Endodermal cell (in vitro differentiated cells): ENCODE results near the gene CCDC192. TPM values are rescaled to one million over a fixed set of nuclear protein-coding genes. Genes with fewer than 3 reads are reported as not detected.

Experiments
- DNase-seq: peaks from one replicate; pipeline ENCODE4 v3.0.0-alpha.2; 2017
- H3K27ac ChIP-seq: 2 replicates; pipeline ENCODE4 v1.5.1; 2013; ENCODE audit warnings: mild to moderate bottlenecking, low read depth, low read length, moderate library complexity
- H3K27me3 ChIP-seq: 2 replicates; pipeline ENCODE4 v1.6.1; 2013; ENCODE audit warnings: mild to moderate bottlenecking, low read length, moderate library complexity; ENCODE audit not compliant: insufficient read depth, control insufficient read depth, poor library complexity, severe bottlenecking
- H3K36me3 ChIP-seq: 2 replicates; pipeline ENCODE4 v1.7.0; 2013; ENCODE audit warnings: mild to moderate bottlenecking, low read length, moderate library complexity; ENCODE audit not compliant: control insufficient read depth, insufficient read depth
- H3K4me1 ChIP-seq: one replicate; pipeline ENCODE4 v1.7.0; 2013; ENCODE audit warnings: low read length; ENCODE audit not compliant: control insufficient read depth, insufficient read depth
- H3K4me3 ChIP-seq: 2 replicates; pipeline ENCODE4 v1.5.1; 2013; ENCODE audit warnings: mild to moderate bottlenecking, low read length, moderate library complexity
- H3K9ac ChIP-seq: 2 replicates; pipeline ENCODE4 v1.6.1; 2013; ENCODE audit warnings: mild to moderate bottlenecking, low read length, moderate library complexity; ENCODE audit not compliant: poor library complexity, severe bottlenecking; ENCODE audit errors: extremely low read depth
- H3K9me3 ChIP-seq: 2 replicates; pipeline ENCODE4 v1.6.1; 2013; ENCODE audit warnings: mild to moderate bottlenecking, low read length, moderate library complexity; ENCODE audit not compliant: control insufficient read depth
- H3K27ac Mint-ChIP-seq: 2 replicates; pipeline ENCODE4 v1.8.0; 2020; ENCODE audit warnings: mixed read lengths
- H3K27me3 Mint-ChIP-seq: 2 replicates; pipeline ENCODE4 v1.8.0; 2021; ENCODE audit warnings: mild to moderate bottlenecking, mixed read lengths; ENCODE audit not compliant: insufficient read depth
- H3K36me3 Mint-ChIP-seq: 2 replicates; pipeline ENCODE4 v1.8.0; 2020; ENCODE audit warnings: low read depth, mixed read lengths
- H3K4me1 Mint-ChIP-seq: 2 replicates; pipeline ENCODE4 v1.8.0; 2020; ENCODE audit warnings: mixed read lengths
- H3K4me3 Mint-ChIP-seq: 2 replicates; pipeline ENCODE4 v1.8.0; 2020; ENCODE audit warnings: mild to moderate bottlenecking, moderate library complexity, mixed read lengths
- H3K9me3 Mint-ChIP-seq: 2 replicates; pipeline ENCODE4 v1.8.0; 2020; ENCODE audit warnings: mild to moderate bottlenecking, mixed read lengths
- CTCF ChIP-seq: fragments of 200-600 bp; sonication (generic); conservative IDR thresholded peaks from 2 replicates; pipeline ENCODE4 v1.5.0; 2021; ENCODE audit warnings: antibody characterized with exemption, mild to moderate bottlenecking
- WGBS, 2 experiments: methylation state at CpG; one replicate each; pipeline versions ENCODE4 v1.1.5 to v1.1.7; 2013; ENCODE audit warnings: missing lambda C conversion rate in 2 of 2, mixed read lengths in 1 of 2; ENCODE audit not compliant: insufficient coverage in 1 of 2, insufficient read length in 1 of 2; 5-methylcytosine and 5-hydroxymethylcytosine counted together
- total RNA-seq, 2 donors: library from RNA; stranded (reverse); fragmentation: NEBNext Ultra II Directional in 1 of 2; extraction: Animal tissue kit (Norgen Biotek cat#: 25700) in 1 of 2; gene quantifications; 2 replicates in 1 of 2; 3 replicates in 1 of 2; pipeline ENCODE4 v1.2.1, GENCODE V29; 2021

The CCDC192 gene
- total RNA-seq, 2 donors from 2014 or later: 0.48 to 1.3 TPM

GRCh38 chr5:127957183-127957582 lies 254.0 kb downstream of the CCDC192 start:
- 61 to 100% methylated on average over 1 to 2 of the region's 2 CpGs for WGBS, 2 experiments
- H3K4me3 Mint-ChIP-seq: no peak overlapping the region
- no peak overlapping the region for H3K27ac ChIP-seq

GRCh38 chr5:127957701-127958239 lies 254.6 kb downstream of the CCDC192 start:
- Mint-ChIP-seq H3K36me3 (no peaks in the 10 kb centered on the region), H3K27me3 (peaks cover 3% of the 10 kb centered on the region), H3K4me3 (no peak overlapping the region), H3K27ac (no peak overlapping the region), H3K9me3 (peaks cover 4% of the 10 kb centered on the region), H3K4me1 (peaks cover 17% of the 10 kb centered on the region)
- H3K27ac ChIP-seq: no peak overlapping the region
- no peak for TF ChIP-seq CTCF
- H3K4me1 ChIP-seq: peaks cover under 1% of the 10 kb centered on the region
- no peaks in the 10 kb centered on the region for H3K36me3 ChIP-seq
- H3K4me3 ChIP-seq: no peak overlapping the region
- no peaks in the 10 kb centered on the region for H3K27me3 ChIP-seq
- H3K9ac ChIP-seq: no peak overlapping the region
- no peak for DNase-seq
- peaks cover 6% of the 10 kb centered on the region for H3K9me3 ChIP-seq

More at GRCh38 chr5:127957183-127957582, 254.0 kb downstream of the CCDC192 start:
- TF ChIP-seq CTCF: no peak
- H3K4me3 ChIP-seq: no peak overlapping the region
- H3K4me1 ChIP-seq: peaks cover 2% of the 10 kb centered on the region
- peaks cover 17% of the 10 kb centered on the region for H3K4me1 Mint-ChIP-seq
- no peaks in the 10 kb centered on the region for H3K27me3 ChIP-seq
- H3K9me3 Mint-ChIP-seq: peaks cover 4% of the 10 kb centered on the region
- H3K36me3 ChIP-seq: no peaks in the 10 kb centered on the region
- H3K9ac ChIP-seq: no peak overlapping the region
- no peak overlapping the region for H3K27ac Mint-ChIP-seq
- peaks cover 6% of the 10 kb centered on the region for H3K9me3 ChIP-seq
- no peaks in the 10 kb centered on the region for H3K36me3 Mint-ChIP-seq
- DNase-seq: no peak
- peaks cover 3% of the 10 kb centered on the region for H3K27me3 Mint-ChIP-seq

- Mint-ChIP-seq H3K36me3 (no peaks in the 10 kb centered on the region), H3K4me3 (no peak overlapping the region), H3K4me1 (peaks cover 17% of the 10 kb centered on the region), H3K9me3 (peaks cover 4% of the 10 kb centered on the region), H3K27ac (no peak overlapping the region), H3K27me3 (peaks cover 3% of the 10 kb centered on the region)
- Histone ChIP-seq H3K4me1 (no peaks in the 10 kb centered on the region), H3K4me3 (no peak overlapping the region), H3K27ac (no peak overlapping the region), H3K27me3 (no peaks in the 10 kb centered on the region), H3K9ac (no peak overlapping the region), H3K36me3 (no peaks in the 10 kb centered on the region), H3K9me3 (peaks cover 6% of the 10 kb centered on the region)
- 83 to 88% methylated on average over 5 of the region's 5 CpGs for WGBS, 2 experiments
- DNase-seq: no peak
- TF ChIP-seq CTCF: no peak
Measured at GRCh38 chr5:127958421-127959011, 255.3 kb downstream of the CCDC192 start.
